ENCODE results near the gene ASCL3. TPM values are rescaled to one million over a fixed set of nuclear protein-coding genes. Genes with fewer than 3 reads are reported as not detected.
A peak's percentile ranks its signal among the peaks of the same experiment; 100 is the strongest.

ASCL3 gene
- total RNA-seq, 6 donors from 2014 or later, result not detected

GRCh38 chr11:8971196-8971923 is 28.5 kb upstream of the ASCL3 start:
- Histone ChIP-seq H3K36me3 (no peaks in the 10 kb centered on the region), H3K27ac (no peak overlapping the region), H3K4me3 (no peak overlapping the region), H3K4me1 (no peaks in the 10 kb centered on the region), H3K27me3 (no peaks in the 10 kb centered on the region), H3K9me3 (no peaks in the 10 kb centered on the region)
- TF ChIP-seq EP300 (IDR thresholded peaks at IDR 0.05) (no peak), POLR2A (IDR thresholded peaks at IDR 0.05) (no peak)
- TF ChIP-seq, protein P1, sequence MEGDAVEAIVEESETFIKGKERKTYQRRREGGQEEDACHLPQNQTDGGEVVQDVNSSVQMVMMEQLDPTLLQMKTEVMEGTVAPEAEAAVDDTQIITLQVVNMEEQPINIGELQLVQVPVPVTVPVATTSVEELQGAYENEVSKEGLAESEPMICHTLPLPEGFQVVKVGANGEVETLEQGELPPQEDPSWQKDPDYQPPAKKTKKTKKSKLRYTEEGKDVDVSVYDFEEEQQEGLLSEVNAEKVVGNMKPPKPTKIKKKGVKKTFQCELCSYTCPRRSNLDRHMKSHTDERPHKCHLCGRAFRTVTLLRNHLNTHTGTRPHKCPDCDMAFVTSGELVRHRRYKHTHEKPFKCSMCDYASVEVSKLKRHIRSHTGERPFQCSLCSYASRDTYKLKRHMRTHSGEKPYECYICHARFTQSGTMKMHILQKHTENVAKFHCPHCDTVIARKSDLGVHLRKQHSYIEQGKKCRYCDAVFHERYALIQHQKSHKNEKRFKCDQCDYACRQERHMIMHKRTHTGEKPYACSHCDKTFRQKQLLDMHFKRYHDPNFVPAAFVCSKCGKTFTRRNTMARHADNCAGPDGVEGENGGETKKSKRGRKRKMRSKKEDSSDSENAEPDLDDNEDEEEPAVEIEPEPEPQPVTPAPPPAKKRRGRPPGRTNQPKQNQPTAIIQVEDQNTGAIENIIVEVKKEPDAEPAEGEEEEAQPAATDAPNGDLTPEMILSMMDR (IDR thresholded peaks at IDR 0.05), result no peak
- no peak for DNase-seq
- WGBS, 2 donors, result 82 to 85% methylated on average over 2 of the region's 2 CpGs
- ATAC-seq (ENCODE audit: low FRiP score in 2 of 2), result no peak

DNA sequence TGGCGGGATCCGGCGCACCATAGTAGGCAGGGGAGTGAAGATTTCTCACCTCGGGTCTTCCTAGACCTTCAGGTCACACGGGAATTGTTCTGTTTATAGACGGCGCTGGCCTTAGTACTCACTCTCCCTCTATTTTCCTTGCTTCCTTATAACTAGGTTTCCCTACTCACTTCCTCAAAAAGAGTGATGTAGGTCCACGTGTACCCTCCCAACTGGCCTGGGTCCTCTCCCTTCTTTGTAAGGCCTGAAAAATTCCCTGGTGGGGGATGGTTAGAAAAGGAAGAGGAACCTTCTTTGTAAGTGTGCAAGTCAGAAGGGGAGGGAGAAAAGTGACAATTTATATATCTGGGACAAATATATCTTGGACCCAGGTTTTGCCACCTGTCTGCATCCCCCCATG is 24.4 kb upstream of the ASCL3 start:
- Histone ChIP-seq H3K27me3 (no peaks in the 10 kb centered on the region), H3K4me1 (peaks cover 15 to 24% (median 19%) of the 10 kb centered on the region in 4 donors), H3K27ac (no peak overlapping the region), H3K36me3 (peaks cover 0 to under 1% (median 0%) of the 10 kb centered on the region in 4 donors), H3K9me3 (no peaks in the 10 kb centered on the region), H3K4me3 (no peak overlapping the region)
- DNase-seq (no peak), ATAC-seq (ENCODE audit: low FRiP score in 2 of 2) (no peak)
- 83 to 88% methylated on average over 8 of the region's 8 CpGs for WGBS, 2 donors
- TF ChIP-seq EP300 (IDR thresholded peaks at IDR 0.05) (no peak), POLR2A (IDR thresholded peaks at IDR 0.05) (no peak), POLR2AphosphoS5 (IDR thresholded peaks at IDR 0.05) (no peak)
- TF ChIP-seq, protein P1 (IDR thresholded peaks at IDR 0.05), result no peak

- H3K36me3 ChIP-seq, result peaks cover 0 to 4% (median 0%) of the 10 kb centered on the region in 4 donors
- H3K9me3 ChIP-seq, result no peaks in the 10 kb centered on the region
- 1 to 2% methylated on average over 6 to 33 of the region's 67 CpGs for WGBS, 2 donors
- peak within 1 kb of the TSS; percentile 72 to 95 (median 80) for H3K4me3 ChIP-seq
- H3K4me1 ChIP-seq, result peaks cover 27 to 40% (median 30%) of the 10 kb centered on the region in 4 donors
- DNase-seq, result peak; percentile 94 to 97
- no peaks in the 10 kb centered on the region for H3K27me3 ChIP-seq
- H3K27ac ChIP-seq, result peak within 1 kb of the TSS; percentile 94 to 98 (median 96)
- ATAC-seq (ENCODE audit: low FRiP score in 2 of 2), result peak; percentile 97 to 98
- TF ChIP-seq, protein P1 (IDR thresholded peaks at IDR 0.05), result peak in 2 of 6 experiments; percentile 15 to 17
- TF ChIP-seq POLR2AphosphoS5 (IDR thresholded peaks at IDR 0.05) (peak; percentile 89 to 92), POLR2A (IDR thresholded peaks at IDR 0.05) (peak in 3 of 4 donors; percentile 78 to 96 (median 92)), EP300 (IDR thresholded peaks at IDR 0.05) (no peak)
Measured at GRCh38 chr11:8964324-8965320, 21.8 kb upstream of the ASCL3 start, which contains the start of gene TMEM9B. TMEM9B (minus strand) TSS chr11:8964442; CDS start chr11:8964313, 129 bp downstream.

- WGBS, 2 donors, result 3 to 6% methylated on average over 19 to 33 of the region's 39 CpGs
- peaks cover 34 to 45% (median 36%) of the 10 kb centered on the region in 4 donors for H3K4me1 ChIP-seq
- no peaks in the 10 kb centered on the region for H3K9me3 ChIP-seq
- H3K27me3 ChIP-seq, result no peaks in the 10 kb centered on the region
- H3K4me3 ChIP-seq, result peak overlapping the region; percentile 72 to 95 (median 80)
- no peak for TF ChIP-seq POLR2A (IDR thresholded peaks at IDR 0.05)
- TF ChIP-seq, protein P1 (IDR thresholded peaks at IDR 0.05), result no peak
- TF ChIP-seq POLR2AphosphoS5 (IDR thresholded peaks at IDR 0.05), result no peak
- no peak for TF ChIP-seq EP300 (IDR thresholded peaks at IDR 0.05)
- DNase-seq (peak in 1 of 2 donors; percentile 91), ATAC-seq (ENCODE audit: low FRiP score in 2 of 2) (peak; percentile 80 to 85)
- peaks cover 0 to 4% (median 0%) of the 10 kb centered on the region in 4 donors for H3K36me3 ChIP-seq
- peak overlapping the region; percentile 94 to 98 (median 96) for H3K27ac ChIP-seq
Measured at GRCh38 chr11:8963569-8964323, 20.9 kb upstream of the ASCL3 start.

Measured in upper lobe of left lung (tissue), 6 donors.